Karpas-422 (cell line): ENCODE measurements around the gene AFDN. TPM values are rescaled to one million over a fixed set of nuclear protein-coding genes. Genes with fewer than 3 reads are reported as not detected.
"Not testable (repeated sequence)": the region's sequence is repeated elsewhere in the genome, so short reads cannot be mapped to it uniquely, and the experiment has no call there.

Experiments used
- DNase-seq: peaks from one replicate; pipeline ENCODE4 v3.0.0-alpha.2; 2015
- H2AFZ ChIP-seq: fragments of 200-600 bp; sonication (generic); 2 replicates; pipeline ENCODE4 v1.6.1; 2014; ENCODE audit warnings: antibody characterized with exemption, low read length, mixed read lengths
- H3K27ac ChIP-seq: fragments of 200-600 bp; sonication (generic); 2 replicates; pipeline ENCODE4 v1.5.1; 2014; ENCODE audit warnings: mild to moderate bottlenecking, low read length, moderate library complexity
- H3K27me3 ChIP-seq: fragments of 200-600 bp; sonication (generic); 2 replicates; pipeline ENCODE4 v1.6.1; 2014; ENCODE audit warnings: low read length, mixed read lengths
- H3K36me3 ChIP-seq: fragments of 200-600 bp; sonication (generic); 2 replicates; pipeline ENCODE4 v1.6.1; 2014; ENCODE audit warnings: low read length, mixed read lengths; ENCODE audit not compliant: insufficient read depth
- H3K4me1 ChIP-seq: fragments of 200-600 bp; sonication (generic); 2 replicates; pipeline ENCODE4 v1.6.1; 2014; ENCODE audit warnings: mild to moderate bottlenecking, low read length, mixed read lengths
- H3K4me2 ChIP-seq: fragments of 200-600 bp; sonication (generic); 2 replicates; pipeline ENCODE4 v1.6.1; 2014; ENCODE audit warnings: low read length, low read depth, mild to moderate bottlenecking; ENCODE audit not compliant: poor library complexity, severe bottlenecking
- H3K4me3 ChIP-seq: fragments of 200-600 bp; sonication (generic); 2 replicates; pipeline ENCODE4 v1.5.1; 2014; ENCODE audit warnings: mild to moderate bottlenecking, antibody characterized with exemption, low read length, mixed read lengths
- H3K79me2 ChIP-seq: fragments of 200-600 bp; sonication (generic); 2 replicates; pipeline ENCODE4 v1.6.1; 2014; ENCODE audit warnings: mild to moderate bottlenecking, low read length, mixed read lengths
- H3K9ac ChIP-seq: fragments of 200-600 bp; sonication (generic); 2 replicates; pipeline ENCODE4 v1.6.0; 2014; ENCODE audit warnings: low read length
- H3K9me2 ChIP-seq: fragments of 200-600 bp; sonication (generic), shearing (Covaris generic); replicated peaks from 2 replicates; pipeline ENCODE4 v1.6.0; 2014; ENCODE audit warnings: mild to moderate bottlenecking, low read length, moderate library complexity; ENCODE audit not compliant: insufficient read depth
- H3K9me3 ChIP-seq: fragments of 300-700, 200-600 bp; sonication (generic); 2 replicates; pipeline ENCODE4 v1.6.1; 2014; ENCODE audit warnings: low read length, mixed read lengths
- H4K20me1 ChIP-seq: fragments of 200-600 bp; sonication (generic); 2 replicates; pipeline ENCODE4 v1.6.1; 2014; ENCODE audit warnings: mild to moderate bottlenecking, antibody characterized with exemption, low read length, low read depth; ENCODE audit not compliant: insufficient read depth
- total RNA-seq: library from RNA; depleted of rRNA; stranded (reverse); fragments of >200 nt; shearing (Covaris generic); gene quantifications from 2 replicates; pipeline ENCODE4 v1.2.3, GENCODE V29; 2014; ENCODE audit warnings: low replicate concordance

The AFDN gene
- total RNA-seq, 1 experiment from 2014 or later, result 21.0 TPM

GRCh38 chr6:167972193-167972592 is 145.5 kb downstream of the AFDN start:
- Histone ChIP-seq H3K4me1 (no peaks in the 10 kb centered on the region), H3K4me3 (no peak overlapping the region), H4K20me1 (no peaks in the 10 kb centered on the region), H2AFZ (no peak overlapping the region), H3K79me2 (no peaks in the 10 kb centered on the region), H3K27ac (no peak overlapping the region), H3K36me3 (no peaks in the 10 kb centered on the region), H3K9me2 (no peaks in the 10 kb centered on the region), H3K9me3 (no peaks in the 10 kb centered on the region), H3K9ac (no peak overlapping the region), H3K27me3 (no peaks in the 10 kb centered on the region), H3K4me2 (no peak overlapping the region)
- DNase-seq, result no peak

GRCh38 chr6:167973148-167973885 is 146.6 kb downstream of the AFDN start:
- no peak overlapping the region for H3K27ac ChIP-seq
- H4K20me1 ChIP-seq, result no peaks in the 10 kb centered on the region
- H3K4me3 ChIP-seq, result no peak overlapping the region
- no peak for DNase-seq
- no peaks in the 10 kb centered on the region for H3K9me2 ChIP-seq
- H2AFZ ChIP-seq, result no peak overlapping the region
- no peak overlapping the region for H3K4me2 ChIP-seq
- H3K36me3 ChIP-seq, result no peaks in the 10 kb centered on the region
- H3K79me2 ChIP-seq, result no peaks in the 10 kb centered on the region
- H3K9me3 ChIP-seq, result no peaks in the 10 kb centered on the region
- no peaks in the 10 kb centered on the region for H3K27me3 ChIP-seq
- no peaks in the 10 kb centered on the region for H3K4me1 ChIP-seq
- H3K9ac ChIP-seq, result no peak overlapping the region

GRCh38 chr6:167974640-167975344 is 148.1 kb downstream of the AFDN start:
- H3K27ac ChIP-seq, result no peak overlapping the region
- no peak overlapping the region for H3K4me2 ChIP-seq
- H2AFZ ChIP-seq, result no peak overlapping the region
- DNase-seq, result no peak
- no peak overlapping the region for H3K9ac ChIP-seq
- H4K20me1 ChIP-seq, result no peaks in the 10 kb centered on the region
- no peaks in the 10 kb centered on the region for H3K9me2 ChIP-seq
- no peak overlapping the region for H3K4me3 ChIP-seq
- no peaks in the 10 kb centered on the region for H3K4me1 ChIP-seq
- H3K79me2 ChIP-seq, result no peaks in the 10 kb centered on the region
- no peaks in the 10 kb centered on the region for H3K36me3 ChIP-seq
- H3K9me3 ChIP-seq, result no peaks in the 10 kb centered on the region
- H3K27me3 ChIP-seq, result no peaks in the 10 kb centered on the region

GRCh38 chr6:167975458-167975857 is 148.7 kb downstream of the AFDN start:
- H3K4me2 ChIP-seq, result no peak overlapping the region
- H3K4me3 ChIP-seq, result no peak overlapping the region
- no peak overlapping the region for H3K9ac ChIP-seq
- no peaks in the 10 kb centered on the region for H3K9me2 ChIP-seq
- H3K9me3 ChIP-seq, result no peaks in the 10 kb centered on the region
- H2AFZ ChIP-seq, result no peak overlapping the region
- no peaks in the 10 kb centered on the region for H4K20me1 ChIP-seq
- no peak for DNase-seq
- H3K79me2 ChIP-seq, result no peaks in the 10 kb centered on the region
- no peaks in the 10 kb centered on the region for H3K4me1 ChIP-seq
- H3K27ac ChIP-seq, result no peak overlapping the region
- H3K27me3 ChIP-seq, result no peaks in the 10 kb centered on the region
- H3K36me3 ChIP-seq, result no peaks in the 10 kb centered on the region

GRCh38 chr6:167976116-167976657 is 149.5 kb downstream of the AFDN start:
- not testable (repeated sequence) for H3K4me2 ChIP-seq, H3K27ac ChIP-seq, H3K4me3 ChIP-seq, H3K9me3 ChIP-seq, H2AFZ ChIP-seq, H4K20me1 ChIP-seq, H3K27me3 ChIP-seq, H3K36me3 ChIP-seq, H3K9me2 ChIP-seq, H3K79me2 ChIP-seq, DNase-seq, H3K9ac ChIP-seq, H3K4me1 ChIP-seq

GRCh38 chr6:167976708-167977107 is 150.0 kb downstream of the AFDN start:
- H3K27ac ChIP-seq, result no peak overlapping the region
- no peaks in the 10 kb centered on the region for H3K9me2 ChIP-seq
- DNase-seq, result no peak
- H2AFZ ChIP-seq, result no peak overlapping the region
- no peaks in the 10 kb centered on the region for H3K27me3 ChIP-seq
- H3K4me2 ChIP-seq, result no peak overlapping the region
- H3K4me1 ChIP-seq, result no peaks in the 10 kb centered on the region
- no peaks in the 10 kb centered on the region for H3K9me3 ChIP-seq
- no peaks in the 10 kb centered on the region for H3K36me3 ChIP-seq
- no peaks in the 10 kb centered on the region for H4K20me1 ChIP-seq
- H3K4me3 ChIP-seq, result no peak overlapping the region
- H3K9ac ChIP-seq, result no peak overlapping the region
- no peaks in the 10 kb centered on the region for H3K79me2 ChIP-seq

GRCh38 chr6:167977717-167978467 is 151.2 kb downstream of the AFDN start:
- no peak overlapping the region for H3K27ac ChIP-seq
- no peaks in the 10 kb centered on the region for H3K9me2 ChIP-seq
- no peaks in the 10 kb centered on the region for H3K4me1 ChIP-seq
- no peak overlapping the region for H3K4me3 ChIP-seq
- H3K9ac ChIP-seq, result no peak overlapping the region
- H3K4me2 ChIP-seq, result no peak overlapping the region
- no peaks in the 10 kb centered on the region for H4K20me1 ChIP-seq
- DNase-seq, result no peak
- H3K27me3 ChIP-seq, result no peaks in the 10 kb centered on the region
- H3K9me3 ChIP-seq, result no peaks in the 10 kb centered on the region
- no peaks in the 10 kb centered on the region for H3K36me3 ChIP-seq
- no peaks in the 10 kb centered on the region for H3K79me2 ChIP-seq
- no peak overlapping the region for H2AFZ ChIP-seq

- no peak overlapping the region for H3K9ac ChIP-seq
- H4K20me1 ChIP-seq, result no peaks in the 10 kb centered on the region
- H3K79me2 ChIP-seq, result no peaks in the 10 kb centered on the region
- no peaks in the 10 kb centered on the region for H3K36me3 ChIP-seq
- no peak for DNase-seq
- no peaks in the 10 kb centered on the region for H3K9me2 ChIP-seq
- H2AFZ ChIP-seq, result no peak overlapping the region
- H3K9me3 ChIP-seq, result no peaks in the 10 kb centered on the region
- no peaks in the 10 kb centered on the region for H3K27me3 ChIP-seq
- H3K4me2 ChIP-seq, result no peak overlapping the region
- no peak overlapping the region for H3K4me3 ChIP-seq
- no peaks in the 10 kb centered on the region for H3K4me1 ChIP-seq
- H3K27ac ChIP-seq, result no peak overlapping the region
These were observed 151.9 kb downstream of the AFDN start for GRCh38 chr6:167978607-167979006.
